ENCODE measurements around the gene COL19A1.

The COL19A1 gene

GRCh38 chr6:70119218-70119835 lies 253.0 kb downstream of the COL19A1 start:
- H3K4me1 ChIP-seq (ENCODE audit: control insufficient read depth in 1 of 2, insufficient read depth in 1 of 2, low read depth in 1 of 2, low read length in 1 of 2), result no peaks in the 10 kb centered on the region
- TF ChIP-seq, protein P1, sequence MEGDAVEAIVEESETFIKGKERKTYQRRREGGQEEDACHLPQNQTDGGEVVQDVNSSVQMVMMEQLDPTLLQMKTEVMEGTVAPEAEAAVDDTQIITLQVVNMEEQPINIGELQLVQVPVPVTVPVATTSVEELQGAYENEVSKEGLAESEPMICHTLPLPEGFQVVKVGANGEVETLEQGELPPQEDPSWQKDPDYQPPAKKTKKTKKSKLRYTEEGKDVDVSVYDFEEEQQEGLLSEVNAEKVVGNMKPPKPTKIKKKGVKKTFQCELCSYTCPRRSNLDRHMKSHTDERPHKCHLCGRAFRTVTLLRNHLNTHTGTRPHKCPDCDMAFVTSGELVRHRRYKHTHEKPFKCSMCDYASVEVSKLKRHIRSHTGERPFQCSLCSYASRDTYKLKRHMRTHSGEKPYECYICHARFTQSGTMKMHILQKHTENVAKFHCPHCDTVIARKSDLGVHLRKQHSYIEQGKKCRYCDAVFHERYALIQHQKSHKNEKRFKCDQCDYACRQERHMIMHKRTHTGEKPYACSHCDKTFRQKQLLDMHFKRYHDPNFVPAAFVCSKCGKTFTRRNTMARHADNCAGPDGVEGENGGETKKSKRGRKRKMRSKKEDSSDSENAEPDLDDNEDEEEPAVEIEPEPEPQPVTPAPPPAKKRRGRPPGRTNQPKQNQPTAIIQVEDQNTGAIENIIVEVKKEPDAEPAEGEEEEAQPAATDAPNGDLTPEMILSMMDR (IDR thresholded peaks at IDR 0.05), result no peak
- H3K36me3 ChIP-seq, result no peaks in the 10 kb centered on the region
- H3K9me3 ChIP-seq, result no peaks in the 10 kb centered on the region
- H3K27ac ChIP-seq, result no peak overlapping the region
- no peaks in the 10 kb centered on the region for H3K27me3 ChIP-seq
- H3K4me3 ChIP-seq (ENCODE audit: low read depth in 1 of 2, low read length in 1 of 2), result no peak overlapping the region

GRCh38 chr6:70124443-70124842 lies 258.1 kb downstream of the COL19A1 start:
- TF ChIP-seq, protein P1 (IDR thresholded peaks at IDR 0.05), result no peak
- no peaks in the 10 kb centered on the region for H3K4me1 ChIP-seq (ENCODE audit: control insufficient read depth in 1 of 2, insufficient read depth in 1 of 2, low read depth in 1 of 2, low read length in 1 of 2)
- no peaks in the 10 kb centered on the region for H3K9me3 ChIP-seq
- no peaks in the 10 kb centered on the region for H3K36me3 ChIP-seq
- no peak overlapping the region for H3K27ac ChIP-seq
- H3K4me3 ChIP-seq (ENCODE audit: low read depth in 1 of 2, low read length in 1 of 2), result no peak overlapping the region
- no peaks in the 10 kb centered on the region for H3K27me3 ChIP-seq

GRCh38 chr6:70124882-70125545 lies 258.7 kb downstream of the COL19A1 start:
- Histone ChIP-seq H3K4me3 (ENCODE audit: low read depth in 1 of 2, low read length in 1 of 2) (no peak overlapping the region), H3K36me3 (no peaks in the 10 kb centered on the region), H3K4me1 (ENCODE audit: control insufficient read depth in 1 of 2, insufficient read depth in 1 of 2, low read depth in 1 of 2, low read length in 1 of 2) (no peaks in the 10 kb centered on the region), H3K27me3 (no peaks in the 10 kb centered on the region), H3K9me3 (no peaks in the 10 kb centered on the region), H3K27ac (no peak overlapping the region)
- TF ChIP-seq, protein P1 (IDR thresholded peaks at IDR 0.05), result no peak

- Histone ChIP-seq H3K4me1 (ENCODE audit: control insufficient read depth in 1 of 2, insufficient read depth in 1 of 2, low read depth in 1 of 2, low read length in 1 of 2) (no peaks in the 10 kb centered on the region), H3K9me3 (no peaks in the 10 kb centered on the region), H3K4me3 (ENCODE audit: low read depth in 1 of 2, low read length in 1 of 2) (no peak overlapping the region), H3K27me3 (no peaks in the 10 kb centered on the region), H3K27ac (no peak overlapping the region), H3K36me3 (no peaks in the 10 kb centered on the region)
- TF ChIP-seq, protein P1 (IDR thresholded peaks at IDR 0.05), result no peak
Measured at GRCh38 chr6:70125602-70126001, 259.2 kb downstream of the COL19A1 start.

GRCh38 chr6:70129341-70129740 lies 263.0 kb downstream of the COL19A1 start:
- TF ChIP-seq, protein P1 (IDR thresholded peaks at IDR 0.05), result no peak
- H3K4me3 ChIP-seq (ENCODE audit: low read depth in 1 of 2, low read length in 1 of 2), result no peak overlapping the region
- no peaks in the 10 kb centered on the region for H3K4me1 ChIP-seq (ENCODE audit: control insufficient read depth in 1 of 2, insufficient read depth in 1 of 2, low read depth in 1 of 2, low read length in 1 of 2)
- no peak overlapping the region for H3K27ac ChIP-seq
- no peaks in the 10 kb centered on the region for H3K9me3 ChIP-seq
- H3K36me3 ChIP-seq, result no peaks in the 10 kb centered on the region
- no peaks in the 10 kb centered on the region for H3K27me3 ChIP-seq
